CD4-positive, alpha-beta T cell (primary cell): ENCODE results near the gene SLFN11. TPM values are rescaled to one million over a fixed set of nuclear protein-coding genes. Genes with fewer than 3 reads are reported as not detected.

Experiments
- ATAC-seq: fragments of 200-7000 bp; cut with Tn5 transposase; one replicate; pipeline ENCODE4 v1.10.0; 2022; ENCODE audit warnings: mild to moderate bottlenecking; ENCODE audit not compliant: poor library complexity
- CTCF ChIA-PET: fragments of 350-600 bp; sonication (Branson Sonifier 250); formaldehyde crosslinking; loops from one replicate; lab custom pipeline; 2021; ENCODE audit warnings: antibody characterized with exemption, inconsistent platforms; lab: Charles Lee
- POLR2A ChIA-PET: fragments of 350-600 bp; sonication (Branson Sonifier 250); formaldehyde crosslinking; loops from one replicate; lab custom pipeline; 2021; ENCODE audit warnings: antibody characterized with exemption, inconsistent platforms; lab: Charles Lee
- DNase-seq, 14 experiments: peaks; one replicate each; pipeline ENCODE4 v3.0.0-alpha.2; 2013 to 2020; ENCODE audit warnings: mixed read lengths in 2 of 14
- H3K27ac ChIP-seq, 2 donors: one replicate each; pipeline versions ENCODE4 v1.5.1 to v1.7.0; 2013; ENCODE audit warnings: low read length in 2 of 2, low read depth in 1 of 2, mild to moderate bottlenecking in 1 of 2
- H3K27me3 ChIP-seq, 2 experiments: 1 replicate in 1 of 2; 2 replicates in 1 of 2; pipeline versions ENCODE4 v1.6.1 to v1.7.0; 2013; ENCODE audit warnings: low read length in 2 of 2, control low read depth in 1 of 2, mild to moderate bottlenecking in 1 of 2, moderate library complexity in 1 of 2; ENCODE audit not compliant: insufficient read depth in 2 of 2, control insufficient read depth in 1 of 2
- H3K36me3 ChIP-seq: one replicate; pipeline ENCODE4 v1.6.1; 2013; ENCODE audit warnings: low read length, control low read depth; ENCODE audit not compliant: insufficient read depth
- H3K4me1 ChIP-seq: one replicate; pipeline ENCODE4 v1.6.1; 2013; ENCODE audit warnings: low read length, control low read depth; ENCODE audit not compliant: insufficient read depth
- H3K4me3 ChIP-seq: one replicate; pipeline ENCODE4 v1.5.1; 2013; ENCODE audit warnings: mild to moderate bottlenecking, low read length, moderate library complexity
- H3K9me3 ChIP-seq, 2 experiments: 1 replicate in 1 of 2; 2 replicates in 1 of 2; pipeline versions ENCODE4 v1.6.1 to v1.7.0; 2013; ENCODE audit warnings: low read length in 2 of 2, mild to moderate bottlenecking in 2 of 2, control low read depth in 1 of 2, moderate library complexity in 1 of 2; ENCODE audit not compliant: control insufficient read depth in 1 of 2, insufficient read depth in 1 of 2
- H3K27ac Mint-ChIP-seq: one replicate; pipeline ENCODE4 v1.8.0; 2020; ENCODE audit warnings: mixed read lengths
- H3K27me3 Mint-ChIP-seq: one replicate; pipeline ENCODE4 v1.8.0; 2021; ENCODE audit warnings: mixed read lengths
- H3K36me3 Mint-ChIP-seq: one replicate; pipeline ENCODE4 v1.8.0; 2021; ENCODE audit warnings: low read depth, mixed read lengths
- H3K4me1 Mint-ChIP-seq: one replicate; pipeline ENCODE4 v1.8.0; 2021; ENCODE audit warnings: low read depth, mixed read lengths
- H3K4me3 Mint-ChIP-seq: one replicate; pipeline ENCODE4 v1.8.0; 2020; ENCODE audit warnings: mild to moderate bottlenecking, mixed read lengths
- H3K9me3 Mint-ChIP-seq: one replicate; pipeline ENCODE4 v1.8.0; 2020; ENCODE audit warnings: mixed read lengths
- CTCF ChIP-seq: fragments of 200-600 bp; IDR thresholded peaks from one replicate; pipeline ENCODE4 v1.8.0; 2022; ENCODE audit warnings: antibody characterized with exemption, mild to moderate bottlenecking
- intact Hi-C, 2 experiments: fragments of 100-400 bp; cut with DNase I in 1 of 2; cut with micrococcal nuclease in 1 of 2; formaldehyde crosslinking; loops; one replicate each; pipeline versions ENCODE4 v1.15.1 to v1.9.0; 2023 to 2025; cut with DNase I, micrococcal nuclease
- total RNA-seq, 174 experiments: library from RNA in 2 of 174; stranded (reverse) in 2 of 174; gene quantifications; one replicate each; pipeline ENCODE4 v1.2.3 and lab custom pipeline; 2021 to 2026

The SLFN11 gene
- total RNA-seq, 2 experiments from 2014 or later: 16.5 to 18.5 TPM

- intact Hi-C loops: loop anchor here (10.0 kb wide), 3 partner anchors 59 to 131 kb away; partner anchors contain the start of genes SLFN12 (in 1 of the 2) and SLFN5 (in 1 of the 2)
- no peaks in the 10 kb centered on the region for H3K27me3 ChIP-seq
- ATAC-seq: no peak
- Mint-ChIP-seq H3K27me3 (no peaks in the 10 kb centered on the region), H3K27ac (peak overlapping the region; percentile 69), H3K4me3 (peak overlapping the region; percentile 77), H3K36me3 (peaks cover 8% of the 10 kb centered on the region), H3K4me1 (peaks cover 50% of the 10 kb centered on the region), H3K9me3 (peaks cover 1% of the 10 kb centered on the region)
- POLR2A ChIA-PET: no interaction called here
- H3K4me1 ChIP-seq: peaks cover 8% of the 10 kb centered on the region
- H3K27ac ChIP-seq: no peak overlapping the region
- no peak overlapping the region for H3K4me3 ChIP-seq
- peak in 2 of 14 experiments; percentile 39 to 42 for DNase-seq
- CTCF ChIA-PET: no interaction called here
- H3K36me3 ChIP-seq: no peaks in the 10 kb centered on the region
- no peaks in the 10 kb centered on the region for H3K9me3 ChIP-seq
- TF ChIP-seq CTCF: no peak
These were observed 2.8 kb upstream of the SLFN11 start for GRCh38 chr17:35376245-35376644.

- ATAC-seq (no peak), DNase-seq (no peak)
- H3K27me3 Mint-ChIP-seq: no peaks in the 10 kb centered on the region
- Histone ChIP-seq H3K4me1 (peaks cover 8% of the 10 kb centered on the region), H3K27me3 (no peaks in the 10 kb centered on the region), H3K4me3 (peak overlapping the region; percentile 84), H3K36me3 (no peaks in the 10 kb centered on the region), H3K27ac (peak overlapping the region; percentile 80 to 96), H3K9me3 (peaks cover 0 to 4% of the 10 kb centered on the region in 2 experiments)
- peak overlapping the region; percentile 95 for H3K27ac Mint-ChIP-seq
- peak overlapping the region; percentile 96 for H3K4me3 Mint-ChIP-seq
- intact Hi-C loops: loop anchor here (5.0 to 10.0 kb wide), 5 partner anchors 60 to 162 kb away; partner anchors contain the start of genes SLFN12 (in 1 of the 2), SLFN12L (in 1 of the 2) and SLFN5 (in 1 of the 2)
- ChIA-PET POLR2A (interaction anchor here (0.6 to 3.6 kb wide), 10 partner anchors 8 to 207 kb away, joined by 3 to 40 read pairs (median 4); partner anchors contain the start of genes SLFN12L and SLFN13), CTCF (interaction anchor here (0.5 to 1.5 kb wide), 2 partner anchors 113 to 397 kb away, joined by 3 to 5 read pairs; no protein-coding TSS in a partner anchor)
- peaks cover 64% of the 10 kb centered on the region for H3K4me1 Mint-ChIP-seq
- H3K9me3 Mint-ChIP-seq: peaks cover 12% of the 10 kb centered on the region
- H3K36me3 Mint-ChIP-seq: peaks cover 14% of the 10 kb centered on the region
- no peak for TF ChIP-seq CTCF
These were observed 1.4 kb upstream of the SLFN11 start for GRCh38 chr17:35374766-35375344.

GRCh38 chr17:35373984-35374765 is 754 bp upstream of the SLFN11 start:
- intact Hi-C loops: loop anchor here (1.0 to 10.0 kb wide), 10 partner anchors 59 to 201 kb away; partner anchors contain the start of genes SLFN12 (in 1 of the 2), SLFN12L (in 1 of the 2) and SLFN5 (in 1 of the 2)
- peak overlapping the region; percentile 80 to 96 for H3K27ac ChIP-seq
- peak overlapping the region; percentile 96 for H3K4me3 Mint-ChIP-seq
- H3K36me3 Mint-ChIP-seq: peaks cover 20% of the 10 kb centered on the region
- POLR2A ChIA-PET: interaction anchor here (0.5 to 3.6 kb wide), 27 partner anchors 9 to 434 kb away, joined by 3 to 40 read pairs (median 5); partner anchors contain the start of genes SLFN12, SLFN12L, SLFN13 and SLFN5
- peaks cover 66% of the 10 kb centered on the region for H3K4me1 Mint-ChIP-seq
- H3K27me3 ChIP-seq: no peaks in the 10 kb centered on the region
- CTCF ChIA-PET: interaction anchor here (0.5 to 1.5 kb wide), 2 partner anchors 114 to 396 kb away, joined by 3 to 5 read pairs; no protein-coding TSS in a partner anchor
- ATAC-seq (peak; percentile 40), DNase-seq (peak in 10 of 14 experiments; percentile 4 to 77 (median 24))
- peaks cover 13% of the 10 kb centered on the region for H3K9me3 Mint-ChIP-seq
- peaks cover 0 to 4% of the 10 kb centered on the region in 2 experiments for H3K9me3 ChIP-seq
- H3K4me3 ChIP-seq: peak overlapping the region; percentile 84
- peaks cover 10% of the 10 kb centered on the region for H3K4me1 ChIP-seq
- no peak for TF ChIP-seq CTCF
- no peaks in the 10 kb centered on the region for H3K27me3 Mint-ChIP-seq
- no peaks in the 10 kb centered on the region for H3K36me3 ChIP-seq
- H3K27ac Mint-ChIP-seq: peak overlapping the region; percentile 95
